ENCODE data around the gene ZNF600. TPM values are rescaled to one million over a fixed set of nuclear protein-coding genes. Genes with fewer than 3 reads are reported as not detected.

The ZNF600 gene
- total and polyA plus RNA-seq, 2 of the 8 experiments (the other 6 are each of a cell fraction or from before 2014, with no cell fraction given), result 2.1 to 8.0 TPM

DNA sequence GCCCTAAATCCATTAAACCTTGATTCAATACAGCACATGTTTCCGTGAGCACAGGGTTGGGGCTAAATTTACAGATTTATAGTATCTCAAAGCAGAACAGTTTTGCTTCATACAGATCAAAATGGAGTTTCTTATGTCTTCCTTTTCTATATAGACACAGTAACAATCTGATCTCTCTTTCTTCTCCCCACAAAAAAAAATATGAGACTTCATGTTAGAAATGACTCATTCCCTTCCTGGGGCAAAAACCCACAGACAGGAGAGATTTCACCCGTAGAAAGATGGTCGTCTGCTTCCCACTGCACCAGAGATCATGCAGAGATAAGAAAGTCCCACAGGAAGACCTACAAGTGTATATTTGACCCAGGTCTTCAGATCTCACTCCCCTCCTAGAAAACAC is 44.1 kb downstream of the ZNF600 start:
- H3K9me3 ChIP-seq (ENCODE audit: insufficient read depth in 2 of 2, low read depth in 1 of 2, low read length in 1 of 2), result no peaks in the 10 kb centered on the region
- no peaks in the 10 kb centered on the region for H3K23me2 ChIP-seq (ENCODE audit: low read depth, low read length)
- no peak overlapping the region for H4K8ac ChIP-seq (ENCODE audit: extremely low read depth, insufficient read depth, low read length)
- no peak overlapping the region for H2BK12ac ChIP-seq (ENCODE audit: low read depth, low read length)
- H2BK20ac ChIP-seq (ENCODE audit: low read length), result no peak overlapping the region
- no peak overlapping the region for H2BK5ac ChIP-seq (ENCODE audit: low read depth, low read length)
- no peaks in the 10 kb centered on the region for H4K20me1 ChIP-seq (replicated peaks in 1 of 2; ENCODE audit: control insufficient read depth in 1 of 2, insufficient read depth in 2 of 2, low read length in 2 of 2)
- H3K56ac ChIP-seq (replicated peaks; ENCODE audit: insufficient read length, low read depth, low read length), result no peak overlapping the region
- no peak for DNase-seq (ENCODE audit: low read depth in 1 of 2, low spot score in 2 of 2)
- no peak overlapping the region for H3K9ac ChIP-seq (replicated peaks in 1 of 4; ENCODE audit: extremely low read depth in 1 of 4, low read depth in 3 of 4, low read length in 3 of 4)
- 94% methylated on average over 3 of the region's 3 CpGs; no CpG with 5 or more reads in 1 of the 2 experiments for WGBS, 2 experiments (ENCODE audit: extremely low coverage in 1 of 2, insufficient coverage in 1 of 2, insufficient read length in 1 of 2, insufficient replicate concordance in 2 of 2, low coverage in 1 of 2, low lambda C conversion rate in 2 of 2, missing lambda C conversion rate in 1 of 2)
- no peak overlapping the region for H3K4me3 ChIP-seq (ENCODE audit: extremely low read depth in 1 of 4, insufficient read depth in 2 of 4, low read depth in 3 of 4, low read length in 4 of 4)
- no peak overlapping the region for H3K4ac ChIP-seq (replicated peaks; ENCODE audit: insufficient read length, low read depth, low read length)
- ChIA-PET CTCF (ENCODE audit: partially characterized antibody) (interaction anchor here (1.1 kb wide), 1 partner anchor 350 kb away, joined by 3 read pairs; no protein-coding TSS in a partner anchor), POLR2A (ENCODE audit: partially characterized antibody) (no interaction called here)
- H3K27ac ChIP-seq (ENCODE audit: low read depth, low read length), result no peak overlapping the region
- H3K18ac ChIP-seq (ENCODE audit: extremely low read depth, low read length), result no peak overlapping the region
- H3K36me3 ChIP-seq (ENCODE audit: control insufficient read depth in 2 of 4, insufficient read depth in 4 of 4, low read length in 3 of 4), result no peaks in the 10 kb centered on the region
- no peak overlapping the region for H3K23ac ChIP-seq (ENCODE audit: insufficient read length)
- no peak overlapping the region for H3K4me2 ChIP-seq (ENCODE audit: insufficient read depth in 1 of 2, low read depth in 2 of 2, low read length in 2 of 2)
- no peak overlapping the region for H4K5ac ChIP-seq (ENCODE audit: insufficient read length, low read depth, low read length)
- no peak overlapping the region for H2BK15ac ChIP-seq (ENCODE audit: low read length)
- H3K79me2 ChIP-seq (ENCODE audit: control insufficient read depth in 1 of 2, insufficient read depth in 2 of 2, low read length in 2 of 2), result no peaks in the 10 kb centered on the region
- no peak overlapping the region for H2BK120ac ChIP-seq (replicated peaks; ENCODE audit: low read depth, low read length)
- H3K79me1 ChIP-seq (ENCODE audit: low read depth, low read length), result no peaks in the 10 kb centered on the region
- H3K27me3 ChIP-seq (replicated peaks in 1 of 4; ENCODE audit: control insufficient read depth in 3 of 4, extremely low read depth in 1 of 4, insufficient read depth in 3 of 4, low read length in 3 of 4), result no peaks in the 10 kb centered on the region
- no peak for FAIRE-seq
- H3K4me1 ChIP-seq (replicated peaks in 1 of 4; ENCODE audit: control insufficient read depth in 3 of 4, insufficient read depth in 4 of 4, low read length in 3 of 4), result no peaks in the 10 kb centered on the region; a peak in 1 of 7 replicates
- no peak overlapping the region for H4K91ac ChIP-seq (replicated peaks; ENCODE audit: insufficient read length, low read length)
- H2AFZ ChIP-seq (ENCODE audit: low read length), result no peak overlapping the region
- H2AK5ac ChIP-seq (ENCODE audit: low read depth, low read length), result no peak overlapping the region
- H3K14ac ChIP-seq (ENCODE audit: insufficient read length), result no peak overlapping the region
- TF ChIP-seq, protein P1, sequence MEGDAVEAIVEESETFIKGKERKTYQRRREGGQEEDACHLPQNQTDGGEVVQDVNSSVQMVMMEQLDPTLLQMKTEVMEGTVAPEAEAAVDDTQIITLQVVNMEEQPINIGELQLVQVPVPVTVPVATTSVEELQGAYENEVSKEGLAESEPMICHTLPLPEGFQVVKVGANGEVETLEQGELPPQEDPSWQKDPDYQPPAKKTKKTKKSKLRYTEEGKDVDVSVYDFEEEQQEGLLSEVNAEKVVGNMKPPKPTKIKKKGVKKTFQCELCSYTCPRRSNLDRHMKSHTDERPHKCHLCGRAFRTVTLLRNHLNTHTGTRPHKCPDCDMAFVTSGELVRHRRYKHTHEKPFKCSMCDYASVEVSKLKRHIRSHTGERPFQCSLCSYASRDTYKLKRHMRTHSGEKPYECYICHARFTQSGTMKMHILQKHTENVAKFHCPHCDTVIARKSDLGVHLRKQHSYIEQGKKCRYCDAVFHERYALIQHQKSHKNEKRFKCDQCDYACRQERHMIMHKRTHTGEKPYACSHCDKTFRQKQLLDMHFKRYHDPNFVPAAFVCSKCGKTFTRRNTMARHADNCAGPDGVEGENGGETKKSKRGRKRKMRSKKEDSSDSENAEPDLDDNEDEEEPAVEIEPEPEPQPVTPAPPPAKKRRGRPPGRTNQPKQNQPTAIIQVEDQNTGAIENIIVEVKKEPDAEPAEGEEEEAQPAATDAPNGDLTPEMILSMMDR (IDR thresholded peaks at IDR 0.05; ENCODE audit: control extremely low read depth in 1 of 3, insufficient read depth in 1 of 3, low read depth in 1 of 3, low read length in 3 of 3), result no peak
- TF ChIP-seq TAF7 (optimal IDR thresholded peaks at IDR 0.05; ENCODE audit: borderline replicate concordance, low read depth, low read length) (no peak), TCF12 (IDR thresholded peaks at IDR 0.05; ENCODE audit: low read depth, low read length) (no peak), RXRA (IDR thresholded peaks at IDR 0.05; ENCODE audit: insufficient read depth, low read depth, low read length) (no peak), POLR2A (IDR thresholded peaks at IDR 0.05; ENCODE audit: control extremely low read depth in 1 of 2, low read depth in 2 of 2, low read length in 2 of 2) (no peak), SP2 (IDR thresholded peaks at IDR 0.05; ENCODE audit: low read length) (no peak), CHD2 (IDR thresholded peaks at IDR 0.05; ENCODE audit: low read length) (no peak), SRF (IDR thresholded peaks at IDR 0.05; ENCODE audit: low read depth, low read length) (no peak), JUN (IDR thresholded peaks at IDR 0.05; ENCODE audit: low read depth, low read length) (no peak), POU5F1 (IDR thresholded peaks at IDR 0.05; ENCODE audit: low read depth, low read length) (no peak), SIRT6 (IDR thresholded peaks at IDR 0.05; ENCODE audit: low read length) (no peak)
- TF ChIP-seq, protein P2, sequence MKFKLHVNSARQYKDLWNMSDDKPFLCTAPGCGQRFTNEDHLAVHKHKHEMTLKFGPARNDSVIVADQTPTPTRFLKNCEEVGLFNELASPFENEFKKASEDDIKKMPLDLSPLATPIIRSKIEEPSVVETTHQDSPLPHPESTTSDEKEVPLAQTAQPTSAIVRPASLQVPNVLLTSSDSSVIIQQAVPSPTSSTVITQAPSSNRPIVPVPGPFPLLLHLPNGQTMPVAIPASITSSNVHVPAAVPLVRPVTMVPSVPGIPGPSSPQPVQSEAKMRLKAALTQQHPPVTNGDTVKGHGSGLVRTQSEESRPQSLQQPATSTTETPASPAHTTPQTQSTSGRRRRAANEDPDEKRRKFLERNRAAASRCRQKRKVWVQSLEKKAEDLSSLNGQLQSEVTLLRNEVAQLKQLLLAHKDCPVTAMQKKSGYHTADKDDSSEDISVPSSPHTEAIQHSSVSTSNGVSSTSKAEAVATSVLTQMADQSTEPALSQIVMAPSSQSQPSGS (IDR thresholded peaks at IDR 0.05; ENCODE audit: low read length), result no peak

Data from H1 (cell line).